ENCODE results near the gene TMEM240.
"Not testable (repeated sequence)": the region's sequence is repeated elsewhere in the genome, so short reads cannot be mapped to it uniquely, and the experiment has no call there.

- not testable (repeated sequence) for TF ChIP-seq POLR2AphosphoS5 (IDR thresholded peaks at IDR 0.05; ENCODE audit: borderline replicate concordance, low read depth, low read length); EZH2 (IDR thresholded peaks at IDR 0.05); FOXP2 (optimal IDR thresholded peaks at IDR 0.05; ENCODE audit: control extremely low read depth, extremely low read length, insufficient read depth)
Observed at GRCh38 chr1:1485755-1486317, 54.6 kb downstream of the TMEM240 start.

Data from SK-N-MC (cell line).